Ovary (tissue), 9 donors: ENCODE results near the gene OR2G6. TPM values are rescaled to one million over a fixed set of nuclear protein-coding genes. Genes with fewer than 3 reads are reported as not detected.
"Not testable (repeated sequence)": the region's sequence is repeated elsewhere in the genome, so short reads cannot be mapped to it uniquely, and the experiment has no call there.

Source experiments
- DNase-seq, 5 donors: peaks; one replicate each; pipeline ENCODE4 v3.0.0-alpha.2; 2019 to 2020
- H3K27ac ChIP-seq, 2 donors: fragments of 200-600 bp; one replicate each; pipeline versions ENCODE4 v1.5.1 to v1.8.0; 2019 to 2022
- H3K27me3 ChIP-seq: fragments of 200-600 bp; one replicate; pipeline ENCODE4 v1.8.0; 2022
- H3K36me3 ChIP-seq: fragments of 200-600 bp; sonication (generic); one replicate; pipeline ENCODE4 v1.5.1; 2019
- H3K4me1 ChIP-seq: one replicate; pipeline ENCODE4 v1.8.1; 2013; ENCODE audit warnings: mild to moderate bottlenecking, moderate library complexity; ENCODE audit not compliant: insufficient read depth
- H3K4me3 ChIP-seq: fragments of 200-600 bp; sonication (generic); one replicate; pipeline ENCODE4 v1.5.1; 2017
- H3K9me3 ChIP-seq, 2 donors: fragments of 200-600 bp in 1 of 2; sonication (generic) in 1 of 2; one replicate each; pipeline versions ENCODE4 v1.5.1 to v1.8.1; 2013 to 2019; ENCODE audit warnings: mild to moderate bottlenecking in 1 of 2, moderate library complexity in 1 of 2
- EP300 ChIP-seq: sonication (generic); formaldehyde crosslinking; IDR thresholded peaks from one replicate; pipeline ENCODE4 v1.6.1; 2017; ENCODE audit warnings: antibody characterized with exemption
- POLR2A ChIP-seq: fragments of 450-650 bp; IDR thresholded peaks from one replicate; pipeline ENCODE4 v1.6.1; 2017; ENCODE audit warnings: antibody characterized with exemption, mild to moderate bottlenecking, moderate library complexity
- WGBS, 3 donors: extraction: QIAGEN DNeasy Blood & Tissue Kit in 1 of 3; methylation state at CpG; one replicate each; pipeline versions ENCODE4 v1.1.5 to v1.1.7; 2013 to 2017; 5-methylcytosine and 5-hydroxymethylcytosine counted together
- intact Hi-C, 4 donors: fragments of 100-400 bp; cut with DNase I; formaldehyde crosslinking; loops; one replicate each; pipeline versions ENCODE4 v1.11.0 to v1.15.1; 2022 to 2023
- polyA plus RNA-seq, 2 donors: library from polyadenylated mRNA; stranded (reverse); fragments of 200-250 nt in 1 of 2; fragments of 350-450 nt in 1 of 2; fragmentation: Illumina TruSeq in 1 of 2; extraction: RNeasy Lipid Tissue Mini Kit (QIAGEN cat#74804) in 1 of 2; gene quantifications; one replicate each; pipeline ENCODE4 v1.2.3, GENCODE V29; 2013 to 2014
- total RNA-seq, 7 donors: library from RNA; depleted of rRNA in 2 of 7; stranded (reverse); fragments of >200 nt in 2 of 7; fragmentation: NEBNext Ultra II Directional in 3 of 7; extraction: Animal tissue kit (Norgen Biotek cat#: 25700) in 3 of 7; gene quantifications; one replicate each; pipeline versions ENCODE4 v1.1.0 to v1.2.4, GENCODE V29; 2016 to 2023
- TF ChIP-seq, protein P1 (sequence below), 3 donors: fragments of 450-650 bp in 2 of 3; fragments of 200-600 bp in 1 of 3; IDR thresholded peaks; one replicate each; pipeline versions ENCODE4 v1.5.1 to v1.8.0; 2016 to 2022; ENCODE audit warnings: antibody characterized with exemption in 3 of 3, mild to moderate bottlenecking in 1 of 3
- donor health status: DM: no; HTN: no; CAD: no; lungs with moderate emphysema.
- donor health status: DM: no; HTN: no; CAD: no.
- donor health status: Bipolar disorder and iron deficiency.
- donor health status: DM: yes; HTN: yes; CAD: no.
- donor health status: DM: no; HTN: no; CAD: no.
- donor health status: DM: yes; HTN: yes; CAD: no.

The OR2G6 gene
- total and polyA plus RNA-seq, 9 donors = 0.23 TPM; not detected in 8

DNA sequence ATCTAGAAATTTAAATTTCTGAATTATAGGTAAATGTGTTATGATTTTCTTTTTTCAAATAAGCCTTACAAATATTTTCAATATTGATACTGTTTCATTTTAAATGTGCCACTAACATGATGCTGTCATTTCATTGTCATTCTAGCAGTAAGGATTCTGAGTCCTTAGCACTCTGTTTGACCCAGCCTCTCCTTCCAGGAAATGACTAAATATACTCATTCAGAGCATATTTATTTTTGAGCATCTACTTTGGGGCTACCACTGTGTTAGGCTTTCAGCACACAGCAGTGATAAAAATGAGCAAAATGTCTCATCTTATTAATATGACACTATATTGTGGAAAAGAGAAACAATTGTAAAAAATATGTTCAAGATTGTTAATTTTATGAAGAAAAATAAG is 2.3 kb downstream of the OR2G6 start:
- H3K27ac ChIP-seq, H3K27me3 ChIP-seq, DNase-seq, H3K4me1 ChIP-seq, H3K4me3 ChIP-seq, H3K9me3 ChIP-seq, intact Hi-C loops, H3K36me3 ChIP-seq: not testable (repeated sequence)

- WGBS, 3 donors = 79 to 83% (median 81%) methylated on average over 12 of the region's 12 CpGs
- no peak for DNase-seq
These were observed 14.0 kb downstream of the OR2G6 start for GRCh38 chr1:248521856-248522255.

GRCh38 chr1:248537449-248537848 is 29.6 kb downstream of the OR2G6 start:
- intact Hi-C loops, H3K4me3 ChIP-seq, DNase-seq, H3K27ac ChIP-seq, H3K27me3 ChIP-seq, H3K9me3 ChIP-seq, H3K36me3 ChIP-seq, H3K4me1 ChIP-seq: not testable (repeated sequence)

More at GRCh38 chr1:248521856-248522255, 14.0 kb downstream of the OR2G6 start:
- TF ChIP-seq POLR2A = no peak
- no peak for TF ChIP-seq EP300
- TF ChIP-seq, protein P1, sequence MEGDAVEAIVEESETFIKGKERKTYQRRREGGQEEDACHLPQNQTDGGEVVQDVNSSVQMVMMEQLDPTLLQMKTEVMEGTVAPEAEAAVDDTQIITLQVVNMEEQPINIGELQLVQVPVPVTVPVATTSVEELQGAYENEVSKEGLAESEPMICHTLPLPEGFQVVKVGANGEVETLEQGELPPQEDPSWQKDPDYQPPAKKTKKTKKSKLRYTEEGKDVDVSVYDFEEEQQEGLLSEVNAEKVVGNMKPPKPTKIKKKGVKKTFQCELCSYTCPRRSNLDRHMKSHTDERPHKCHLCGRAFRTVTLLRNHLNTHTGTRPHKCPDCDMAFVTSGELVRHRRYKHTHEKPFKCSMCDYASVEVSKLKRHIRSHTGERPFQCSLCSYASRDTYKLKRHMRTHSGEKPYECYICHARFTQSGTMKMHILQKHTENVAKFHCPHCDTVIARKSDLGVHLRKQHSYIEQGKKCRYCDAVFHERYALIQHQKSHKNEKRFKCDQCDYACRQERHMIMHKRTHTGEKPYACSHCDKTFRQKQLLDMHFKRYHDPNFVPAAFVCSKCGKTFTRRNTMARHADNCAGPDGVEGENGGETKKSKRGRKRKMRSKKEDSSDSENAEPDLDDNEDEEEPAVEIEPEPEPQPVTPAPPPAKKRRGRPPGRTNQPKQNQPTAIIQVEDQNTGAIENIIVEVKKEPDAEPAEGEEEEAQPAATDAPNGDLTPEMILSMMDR (IDR thresholded peaks at IDR 0.05) = no peak
- intact Hi-C loops = no loop called here
- no peak overlapping the region for H3K4me3 ChIP-seq
- H3K27me3 ChIP-seq = no peaks in the 10 kb centered on the region
- no peaks in the 10 kb centered on the region for H3K4me1 ChIP-seq
- no peaks in the 10 kb centered on the region for H3K9me3 ChIP-seq
- H3K36me3 ChIP-seq = no peaks in the 10 kb centered on the region
- no peak overlapping the region for H3K27ac ChIP-seq

- DNase-seq, intact Hi-C loops, H3K9me3 ChIP-seq: not testable (repeated sequence)
These were observed 39.5 kb downstream of the OR2G6 start for GRCh38 chr1:248547383-248547782.

DNA sequence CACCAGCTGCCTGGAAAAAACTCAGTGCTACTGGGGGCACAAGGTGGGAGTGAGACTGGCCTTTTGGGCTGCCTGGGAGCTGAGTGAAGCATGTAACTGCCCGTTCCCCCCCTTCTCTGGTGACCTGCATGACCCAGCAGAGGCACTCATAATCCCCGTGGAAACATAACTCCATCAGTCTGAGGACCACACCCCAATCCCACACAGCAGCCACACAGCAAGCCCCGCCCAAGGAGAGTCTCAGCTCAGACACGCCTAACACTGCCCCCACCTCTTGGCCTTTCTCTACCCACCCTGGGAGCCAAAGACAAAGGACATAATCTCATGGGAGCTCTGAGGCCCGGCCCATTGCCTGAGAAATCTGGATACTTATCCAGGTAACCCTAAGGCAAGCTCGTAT is 43.2 kb downstream of the OR2G6 start:
- H3K4me1 ChIP-seq, H3K27ac ChIP-seq, H3K9me3 ChIP-seq, H3K4me3 ChIP-seq, DNase-seq, H3K27me3 ChIP-seq, H3K36me3 ChIP-seq, intact Hi-C loops: not testable (repeated sequence)
- WGBS, 3 donors = no CpG with 5 or more reads among the region's 6 CpGs

More at GRCh38 chr1:248547383-248547782, 39.5 kb downstream of the OR2G6 start:
- no CpG with 5 or more reads among the region's 2 CpGs for WGBS, 3 donors
- not testable (repeated sequence) for H3K4me3 ChIP-seq, H3K4me1 ChIP-seq, H3K27ac ChIP-seq, H3K27me3 ChIP-seq, H3K36me3 ChIP-seq

- H3K4me3 ChIP-seq, H3K36me3 ChIP-seq, intact Hi-C loops, H3K4me1 ChIP-seq, H3K27ac ChIP-seq, DNase-seq, H3K27me3 ChIP-seq, H3K9me3 ChIP-seq: not testable (repeated sequence)
- WGBS, 3 donors = 76 to 78% (median 78%) methylated on average over 1 to 3 of the region's 3 CpGs
These were observed 54.8 kb downstream of the OR2G6 start, which contains the start of gene OR2T29 for GRCh38 chr1:248562672-248563071. TSS of gene OR2T29 (minus strand) at chr1:248562772. CDS start at chr1:248559491, 3,281 bp downstream.

DNA sequence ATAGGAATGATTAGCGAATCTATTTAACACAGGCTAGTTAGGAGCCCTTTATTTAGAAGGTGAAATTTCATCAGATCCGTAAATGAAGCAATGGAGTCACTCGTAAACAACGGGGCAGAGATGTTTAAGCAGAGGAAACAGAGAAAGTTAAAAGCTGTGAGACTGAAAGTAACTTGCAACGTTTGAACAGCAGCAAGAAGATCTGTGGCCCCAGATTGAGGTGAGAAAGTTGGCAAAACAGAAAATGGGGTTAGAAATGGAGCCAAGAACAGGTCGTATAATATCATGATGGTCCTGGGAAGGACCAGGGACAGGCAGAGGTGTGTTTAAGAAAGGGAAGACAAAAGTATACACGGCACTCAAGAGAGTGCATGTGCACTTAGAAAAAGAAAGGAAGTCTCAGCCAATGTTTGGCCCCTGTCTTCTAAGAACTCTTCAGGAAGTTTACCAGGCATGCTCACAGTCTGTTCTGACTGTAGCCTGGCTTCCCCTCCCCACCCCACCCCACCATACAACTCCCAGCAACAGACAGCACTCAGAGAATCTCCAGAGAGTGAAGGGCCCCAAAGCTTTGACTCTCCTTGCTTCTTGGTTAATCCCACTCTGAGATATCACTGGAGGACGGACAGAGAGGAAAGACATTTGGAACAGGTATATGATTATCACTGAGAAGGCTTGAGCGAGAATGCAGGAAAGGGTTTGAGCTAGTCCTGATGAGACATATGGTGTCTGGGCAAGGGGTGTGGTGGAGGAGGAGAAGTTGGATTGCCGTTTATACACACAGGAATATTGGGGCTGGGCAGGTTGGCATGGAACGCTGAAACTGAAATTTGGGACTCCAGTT is 57.9 kb downstream of the OR2G6 start:
- H3K27ac ChIP-seq, H3K4me3 ChIP-seq, H3K9me3 ChIP-seq, H3K4me1 ChIP-seq, H3K36me3 ChIP-seq, DNase-seq, H3K27me3 ChIP-seq, intact Hi-C loops: not testable (repeated sequence)
- 65 to 71% (median 68%) methylated on average over 11 of the region's 11 CpGs for WGBS, 3 donors

DNA sequence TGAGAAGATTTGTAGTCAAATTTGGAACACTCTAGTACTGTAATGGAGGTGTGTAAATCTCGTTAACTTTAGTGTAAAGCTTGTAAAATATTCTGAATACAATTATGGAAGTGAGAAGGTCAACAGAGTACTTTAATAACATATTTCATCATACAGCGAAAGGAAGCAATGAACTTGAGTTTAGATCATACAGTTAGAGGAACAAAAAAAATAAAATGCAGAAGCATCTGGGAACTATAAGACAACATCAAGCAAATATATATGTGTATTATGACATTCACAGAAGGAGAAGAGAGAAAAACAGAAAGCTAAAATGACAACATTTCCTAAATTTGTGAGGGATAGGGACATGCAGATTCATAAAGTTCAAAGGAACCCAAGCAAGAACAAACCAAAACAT is 61.2 kb downstream of the OR2G6 start:
- H3K27me3 ChIP-seq, H3K4me3 ChIP-seq, H3K36me3 ChIP-seq, H3K27ac ChIP-seq, DNase-seq, H3K4me1 ChIP-seq, intact Hi-C loops, H3K9me3 ChIP-seq: not testable (repeated sequence)
- WGBS, 3 donors = 21 to 44% (median 24%) methylated on average over 2 of the region's 2 CpGs

- H3K4me1 ChIP-seq, H3K4me3 ChIP-seq, H3K36me3 ChIP-seq, H3K27ac ChIP-seq, intact Hi-C loops, H3K27me3 ChIP-seq, DNase-seq, H3K9me3 ChIP-seq: not testable (repeated sequence)
- 77 to 82% (median 79%) methylated on average over 3 of the region's 3 CpGs for WGBS, 3 donors
These were observed 62.9 kb downstream of the OR2G6 start for GRCh38 chr1:248570811-248571210.

DNA sequence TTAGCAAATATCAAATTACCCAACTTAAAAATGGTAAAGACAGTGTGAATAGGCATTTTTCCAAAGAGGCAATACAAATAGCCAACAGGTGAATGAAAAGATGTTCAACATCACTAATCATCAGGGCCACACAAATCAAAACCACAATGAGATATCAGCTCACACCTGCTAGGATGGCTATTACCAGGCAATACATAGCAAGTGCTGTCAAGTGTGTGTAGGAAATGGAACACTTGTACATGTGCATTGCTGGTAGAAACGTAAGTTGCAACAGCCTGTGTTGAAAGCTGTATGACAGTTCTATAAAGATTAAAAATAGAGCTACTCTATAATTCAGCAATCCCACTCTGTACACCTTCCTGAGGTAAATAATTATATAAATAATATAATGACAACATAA is 64.2 kb downstream of the OR2G6 start:
- H3K36me3 ChIP-seq, intact Hi-C loops, H3K4me3 ChIP-seq, H3K4me1 ChIP-seq, H3K27ac ChIP-seq, H3K27me3 ChIP-seq, DNase-seq, H3K9me3 ChIP-seq: not testable (repeated sequence)
- no CpG with 5 or more reads among the region's 1 CpG for WGBS, 3 donors

DNA sequence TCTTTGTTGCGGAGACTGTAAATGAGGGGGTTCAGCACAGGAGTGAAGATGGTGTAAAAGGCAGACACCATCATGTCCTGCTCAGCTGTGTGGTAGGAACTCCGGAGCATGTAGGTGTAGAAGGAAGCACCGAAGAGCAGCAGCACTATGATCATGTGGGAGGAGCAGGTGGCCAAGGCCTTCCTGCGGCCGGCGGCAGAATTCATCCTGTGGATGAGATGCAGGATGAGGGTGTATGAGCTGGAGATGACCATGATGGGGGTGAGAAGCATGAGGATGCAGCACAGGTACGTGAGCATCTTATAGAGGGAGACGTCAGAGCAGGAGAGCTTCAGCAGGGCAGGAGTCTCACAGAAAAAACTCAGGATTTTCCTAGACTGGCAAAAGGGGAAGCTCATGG is 66.0 kb downstream of the OR2G6 start:
- H3K4me3 ChIP-seq, H3K36me3 ChIP-seq, H3K9me3 ChIP-seq, H3K27me3 ChIP-seq, H3K4me1 ChIP-seq, intact Hi-C loops, H3K27ac ChIP-seq, DNase-seq: not testable (repeated sequence)
- 80 to 84% (median 84%) methylated on average over 5 to 6 of the region's 8 CpGs for WGBS, 3 donors
